HUES48 (cell line): Measurements from ENCODE around the gene CNTFR.
A peak's percentile ranks its signal among the peaks of the same experiment; 100 is the strongest.

Experiments
- H3K27ac ChIP-seq: one replicate; pipeline ENCODE4 v1.7.0; 2013; ENCODE audit warnings: low read depth, low read length, inconsistent platforms
- H3K27me3 ChIP-seq: 2 replicates; pipeline ENCODE4 v1.6.1; 2013; ENCODE audit warnings: mild to moderate bottlenecking, low read length; ENCODE audit not compliant: control insufficient read depth, insufficient read depth
- H3K36me3 ChIP-seq: 2 replicates; pipeline ENCODE4 v1.6.1; 2013; ENCODE audit warnings: low read length; ENCODE audit not compliant: control insufficient read depth, insufficient read depth
- H3K4me1 ChIP-seq: 2 replicates; pipeline ENCODE4 v1.6.1; 2013; ENCODE audit warnings: mild to moderate bottlenecking, low read length; ENCODE audit not compliant: control insufficient read depth, insufficient read depth
- H3K4me3 ChIP-seq: 2 replicates; pipeline ENCODE4 v1.5.1; 2013; ENCODE audit warnings: mild to moderate bottlenecking, low read depth, low read length
- H3K9ac ChIP-seq: 2 replicates; pipeline ENCODE4 v1.6.1; 2013; ENCODE audit warnings: mild to moderate bottlenecking, low read depth, low read length, moderate library complexity
- H3K9me3 ChIP-seq: 2 replicates; pipeline ENCODE4 v1.6.1; 2013; ENCODE audit warnings: low read length; ENCODE audit not compliant: control insufficient read depth, insufficient read depth

Gene CNTFR

GRCh38 chr9:34518110-34518616 is 71.4 kb downstream of the CNTFR start:
- H3K27ac ChIP-seq: no peak overlapping the region
- no peaks in the 10 kb centered on the region for H3K36me3 ChIP-seq
- H3K4me1 ChIP-seq: peaks cover 10% of the 10 kb centered on the region
- no peak overlapping the region for H3K9ac ChIP-seq
- H3K9me3 ChIP-seq: no peaks in the 10 kb centered on the region
- no peak overlapping the region for H3K4me3 ChIP-seq
- H3K27me3 ChIP-seq: peaks cover 12% of the 10 kb centered on the region

- Histone ChIP-seq H3K9ac (no peak overlapping the region), H3K9me3 (no peaks in the 10 kb centered on the region), H3K27ac (no peak overlapping the region), H3K27me3 (peaks cover 7% of the 10 kb centered on the region), H3K36me3 (no peaks in the 10 kb centered on the region), H3K4me1 (peaks cover 20% of the 10 kb centered on the region), H3K4me3 (no peak overlapping the region)
Measured at GRCh38 chr9:34517185-34517584, 72.3 kb downstream of the CNTFR start.

GRCh38 chr9:34515959-34516358 is 73.6 kb downstream of the CNTFR start:
- Histone ChIP-seq H3K4me1 (peaks cover 32% of the 10 kb centered on the region), H3K9ac (no peak overlapping the region), H3K27ac (no peak overlapping the region), H3K27me3 (no peaks in the 10 kb centered on the region; the same call in 1 of the 2 replicates), H3K36me3 (no peaks in the 10 kb centered on the region), H3K4me3 (no peak overlapping the region), H3K9me3 (no peaks in the 10 kb centered on the region)

- Histone ChIP-seq H3K36me3 (no peaks in the 10 kb centered on the region), H3K9ac (no peak overlapping the region), H3K9me3 (no peaks in the 10 kb centered on the region), H3K27ac (no peak overlapping the region), H3K4me1 (peaks cover 41% of the 10 kb centered on the region), H3K27me3 (no peaks in the 10 kb centered on the region; the same call in 1 of the 2 replicates), H3K4me3 (no peak overlapping the region)
Measured at GRCh38 chr9:34514816-34515215, 74.7 kb downstream of the CNTFR start.

- H3K27ac ChIP-seq: no peak overlapping the region
- H3K9me3 ChIP-seq: no peaks in the 10 kb centered on the region
- H3K4me1 ChIP-seq: peaks cover 41% of the 10 kb centered on the region
- H3K9ac ChIP-seq: no peak overlapping the region
- no peaks in the 10 kb centered on the region; the same call in 1 of the 2 replicates for H3K27me3 ChIP-seq
- no peaks in the 10 kb centered on the region for H3K36me3 ChIP-seq
- no peak overlapping the region for H3K4me3 ChIP-seq
Measured at GRCh38 chr9:34514401-34514800, 75.1 kb downstream of the CNTFR start.

GRCh38 chr9:34513567-34514214 is 75.8 kb downstream of the CNTFR start:
- Histone ChIP-seq H3K4me3 (0 out of 2 replicates have a peak overlapping the region, but pooled peaks have one; percentile 18), H3K36me3 (no peaks in the 10 kb centered on the region), H3K4me1 (peaks cover 41% of the 10 kb centered on the region), H3K27ac (peak overlapping the region; percentile 75), H3K9me3 (no peaks in the 10 kb centered on the region), H3K27me3 (no peaks in the 10 kb centered on the region; the same call in 1 of the 2 replicates), H3K9ac (no peak overlapping the region)

GRCh38 chr9:34512131-34513078 is 77.1 kb downstream of the CNTFR start:
- Histone ChIP-seq H3K36me3 (no peaks in the 10 kb centered on the region), H3K9me3 (no peaks in the 10 kb centered on the region), H3K27me3 (no peaks in the 10 kb centered on the region; the same call in 1 of the 2 replicates), H3K4me1 (peaks cover 41% of the 10 kb centered on the region), H3K9ac (no peak overlapping the region), H3K27ac (peak overlapping the region; percentile 75), H3K4me3 (no peak overlapping the region)

GRCh38 chr9:34510497-34511468 is 78.7 kb downstream of the CNTFR start:
- no peak overlapping the region for H3K4me3 ChIP-seq
- peaks cover 41% of the 10 kb centered on the region for H3K4me1 ChIP-seq
- H3K9ac ChIP-seq: no peak overlapping the region
- no peak overlapping the region for H3K27ac ChIP-seq
- no peaks in the 10 kb centered on the region for H3K9me3 ChIP-seq
- no peaks in the 10 kb centered on the region for H3K36me3 ChIP-seq
- no peaks in the 10 kb centered on the region; the same call in 1 of the 2 replicates for H3K27me3 ChIP-seq

GRCh38 chr9:34508951-34509350 is 80.6 kb downstream of the CNTFR start:
- no peak overlapping the region for H3K27ac ChIP-seq
- no peak overlapping the region for H3K4me3 ChIP-seq
- H3K27me3 ChIP-seq: no peaks in the 10 kb centered on the region
- no peaks in the 10 kb centered on the region for H3K36me3 ChIP-seq
- no peaks in the 10 kb centered on the region for H3K9me3 ChIP-seq
- peaks cover 38% of the 10 kb centered on the region for H3K4me1 ChIP-seq
- H3K9ac ChIP-seq: no peak overlapping the region

- Histone ChIP-seq H3K27ac (no peak overlapping the region), H3K9me3 (no peaks in the 10 kb centered on the region), H3K4me3 (no peak overlapping the region), H3K9ac (no peak overlapping the region), H3K27me3 (no peaks in the 10 kb centered on the region), H3K36me3 (no peaks in the 10 kb centered on the region), H3K4me1 (peaks cover 33% of the 10 kb centered on the region)
Measured at GRCh38 chr9:34508463-34508862, 81.1 kb downstream of the CNTFR start.
